ENCODE data around the gene PIM3. TPM values are rescaled to one million over a fixed set of nuclear protein-coding genes. Genes with fewer than 3 reads are reported as not detected.

PIM3 gene
- total RNA-seq, 2 donors from 2014 or later = 57.3 to 98.9 TPM

- WGBS, 2 donors = 46% methylated on average over 12 of the region's 15 CpGs; no CpG with 5 or more reads in 1 of the 2 donors
- intact Hi-C loops (cut with DNase I) = no loop called here
- TF ChIP-seq CTCF (IDR thresholded peaks at IDR 0.05) (no peak), POLR2A (IDR thresholded peaks at IDR 0.05) (no peak)
- Histone ChIP-seq H3K9me3 (no peaks in the 10 kb centered on the region), H3K27me3 (no peaks in the 10 kb centered on the region), H3K36me3 (replicated peaks in 1 of 2; ENCODE audit: insufficient read depth in 1 of 2, low read depth in 2 of 2) (no peaks in the 10 kb centered on the region), H3K4me1 (peaks cover 77% of the 10 kb centered on the region), H3K4me3 (no peak overlapping the region), H3K27ac (peak overlapping the region; percentile 99 to 100 (median 100))
- no peak for ATAC-seq
- peak in 3 of 4 donors; percentile 65 to 74 (median 69) for DNase-seq
These were observed 5.5 kb upstream of the PIM3 start for GRCh38 chr22:49954991-49955580.

GRCh38 chr22:49955581-49956417 lies 4.8 kb upstream of the PIM3 start:
- Histone ChIP-seq H3K4me1 (peaks cover 72% of the 10 kb centered on the region), H3K27ac (peak overlapping the region in 3 of 4 donors; percentile 99 to 100 (median 99)), H3K36me3 (replicated peaks in 1 of 2; ENCODE audit: insufficient read depth in 1 of 2, low read depth in 2 of 2) (no peaks in the 10 kb centered on the region), H3K4me3 (no peak overlapping the region), H3K9me3 (no peaks in the 10 kb centered on the region), H3K27me3 (no peaks in the 10 kb centered on the region)
- ATAC-seq = no peak
- peak in 2 of 4 donors; percentile 7 to 16 for DNase-seq
- 83% methylated on average over 4 to 21 of the region's 22 CpGs for WGBS, 2 donors
- intact Hi-C loops (cut with DNase I) = no loop called here
- TF ChIP-seq POLR2A (IDR thresholded peaks at IDR 0.05) (no peak), CTCF (IDR thresholded peaks at IDR 0.05) (no peak)

- H3K27me3 ChIP-seq = no peaks in the 10 kb centered on the region
- no peak for ATAC-seq
- H3K36me3 ChIP-seq (replicated peaks in 1 of 2; ENCODE audit: insufficient read depth in 1 of 2, low read depth in 2 of 2) = no peaks in the 10 kb centered on the region
- intact Hi-C loops (cut with DNase I) = no loop called here
- 75 to 80% methylated on average over 1 to 13 of the region's 15 CpGs for WGBS, 2 donors
- H3K4me1 ChIP-seq = peaks cover 66% of the 10 kb centered on the region
- peak overlapping the region in 3 of 4 donors; percentile 99 to 100 (median 99) for H3K27ac ChIP-seq
- H3K9me3 ChIP-seq = no peaks in the 10 kb centered on the region
- no peak overlapping the region for H3K4me3 ChIP-seq
- TF ChIP-seq CTCF (IDR thresholded peaks at IDR 0.05) (no peak), POLR2A (IDR thresholded peaks at IDR 0.05) (no peak)
- peak in 2 of 4 donors; percentile 3 to 18 for DNase-seq
These were observed 4.2 kb upstream of the PIM3 start for GRCh38 chr22:49956418-49956770.

- H3K36me3 ChIP-seq (replicated peaks in 1 of 2; ENCODE audit: insufficient read depth in 1 of 2, low read depth in 2 of 2) = no peaks in the 10 kb centered on the region
- TF ChIP-seq CTCF (IDR thresholded peaks at IDR 0.05) = no peak
- TF ChIP-seq POLR2A (IDR thresholded peaks at IDR 0.05) = no peak
- no peak overlapping the region for H3K4me3 ChIP-seq
- intact Hi-C loops (cut with DNase I) = no loop called here
- H3K27ac ChIP-seq = peak overlapping the region in 2 of 4 donors; percentile 99 to 100
- peaks cover 58% of the 10 kb centered on the region for H3K4me1 ChIP-seq
- no peaks in the 10 kb centered on the region for H3K9me3 ChIP-seq
- ATAC-seq (no peak), DNase-seq (peak in 1 of 4 donors; percentile 11)
- no peaks in the 10 kb centered on the region for H3K27me3 ChIP-seq
- WGBS, 2 donors = 83 to 85% methylated on average over 16 to 19 of the region's 20 CpGs
These were observed 3.4 kb upstream of the PIM3 start for GRCh38 chr22:49956914-49957825.
